Measurements from ENCODE around the gene APOF. TPM values are rescaled to one million over a fixed set of nuclear protein-coding genes. Genes with fewer than 3 reads are reported as not detected.
"Not testable (repeated sequence)": the region's sequence is repeated elsewhere in the genome, so short reads cannot be mapped to it uniquely, and the experiment has no call there.

Gene APOF, protein sequence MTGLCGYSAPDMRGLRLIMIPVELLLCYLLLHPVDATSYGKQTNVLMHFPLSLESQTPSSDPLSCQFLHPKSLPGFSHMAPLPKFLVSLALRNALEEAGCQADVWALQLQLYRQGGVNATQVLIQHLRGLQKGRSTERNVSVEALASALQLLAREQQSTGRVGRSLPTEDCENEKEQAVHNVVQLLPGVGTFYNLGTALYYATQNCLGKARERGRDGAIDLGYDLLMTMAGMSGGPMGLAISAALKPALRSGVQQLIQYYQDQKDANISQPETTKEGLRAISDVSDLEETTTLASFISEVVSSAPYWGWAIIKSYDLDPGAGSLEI
- not detected in 2 replicates for total RNA-seq

DNA sequence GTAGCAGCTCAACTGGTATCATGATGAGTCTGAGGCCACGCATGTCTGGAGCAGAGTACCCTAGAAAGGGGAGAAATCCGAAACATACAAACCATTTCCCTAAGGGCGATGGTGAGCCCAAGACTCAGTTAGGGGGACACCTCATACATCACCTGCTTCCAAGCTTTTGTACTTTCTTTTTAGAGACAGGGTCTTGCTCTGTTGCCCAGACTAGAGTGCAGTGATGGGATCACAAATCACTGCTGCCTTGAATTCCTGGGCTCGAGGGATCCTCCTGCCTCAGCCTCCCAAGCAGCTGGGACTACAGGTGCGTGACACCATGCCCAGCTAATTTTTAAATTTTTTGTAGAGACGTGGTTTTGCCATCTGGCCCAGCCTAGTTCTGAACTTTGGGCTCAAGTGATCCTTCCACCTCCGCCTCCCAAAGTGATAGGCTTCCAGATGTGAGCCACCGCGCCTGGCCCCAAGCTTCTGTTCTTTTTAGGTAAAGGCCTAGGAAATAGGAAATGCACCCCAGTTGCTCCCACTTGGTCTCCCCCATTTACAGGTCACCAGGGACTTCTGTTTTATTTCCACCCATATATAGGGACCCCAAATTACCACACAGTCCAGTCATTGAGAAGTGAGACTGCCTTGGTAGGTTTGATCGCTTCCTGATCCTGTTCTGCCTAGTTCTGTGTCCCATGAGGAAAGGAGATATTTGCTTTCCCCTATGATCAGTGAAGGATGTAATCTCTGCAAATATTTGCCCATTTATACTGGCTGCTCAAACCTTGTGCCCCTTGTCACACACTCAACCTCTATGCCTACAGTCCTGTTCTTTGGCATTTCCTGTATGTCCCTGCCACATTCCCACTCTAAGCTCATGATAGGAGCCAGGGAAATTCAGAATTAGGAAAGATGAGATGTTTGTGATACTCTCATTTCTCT lies at the start of gene APOF:
APOF (minus strand) TSS at position 728 of the 930 bp plus-strand sequence; CDS start at position 616, 112 bp downstream.
- H3K27ac Mint-ChIP-seq, result peak within 1 kb of the TSS; percentile 94
- intact Hi-C loops (cut with micrococcal nuclease), result loop anchor here (10.0 kb wide), 1 partner anchor 272 kb away; the partner anchor contains the start of gene BAZ2A
- peak within 1 kb of the TSS; percentile 92 for H3K4me3 Mint-ChIP-seq
- POLR2A ChIA-PET, result interaction anchor here (0.5 to 5.5 kb wide), 7 partner anchors 14 to 141 kb away, joined by 3 to 128 read pairs (median 6); partner anchors contain the start of genes CNPY2, IL23A, RNF41 and TIMELESS
- peaks cover 8% of the 10 kb centered on the region for H3K36me3 Mint-ChIP-seq (ENCODE audit: low read depth)
- H3K4me1 Mint-ChIP-seq, result peaks cover 36% of the 10 kb centered on the region
- CTCF ChIA-PET, result interaction anchor here (1.3 kb wide), 1 partner anchor 10 kb away, joined by 3 read pairs; no protein-coding TSS in a partner anchor
- DNase-seq (no peak), ATAC-seq (ENCODE audit: low read depth) (no peak)
- H3K9me3 Mint-ChIP-seq, result no peaks in the 10 kb centered on the region
- TF ChIP-seq, protein P1, sequence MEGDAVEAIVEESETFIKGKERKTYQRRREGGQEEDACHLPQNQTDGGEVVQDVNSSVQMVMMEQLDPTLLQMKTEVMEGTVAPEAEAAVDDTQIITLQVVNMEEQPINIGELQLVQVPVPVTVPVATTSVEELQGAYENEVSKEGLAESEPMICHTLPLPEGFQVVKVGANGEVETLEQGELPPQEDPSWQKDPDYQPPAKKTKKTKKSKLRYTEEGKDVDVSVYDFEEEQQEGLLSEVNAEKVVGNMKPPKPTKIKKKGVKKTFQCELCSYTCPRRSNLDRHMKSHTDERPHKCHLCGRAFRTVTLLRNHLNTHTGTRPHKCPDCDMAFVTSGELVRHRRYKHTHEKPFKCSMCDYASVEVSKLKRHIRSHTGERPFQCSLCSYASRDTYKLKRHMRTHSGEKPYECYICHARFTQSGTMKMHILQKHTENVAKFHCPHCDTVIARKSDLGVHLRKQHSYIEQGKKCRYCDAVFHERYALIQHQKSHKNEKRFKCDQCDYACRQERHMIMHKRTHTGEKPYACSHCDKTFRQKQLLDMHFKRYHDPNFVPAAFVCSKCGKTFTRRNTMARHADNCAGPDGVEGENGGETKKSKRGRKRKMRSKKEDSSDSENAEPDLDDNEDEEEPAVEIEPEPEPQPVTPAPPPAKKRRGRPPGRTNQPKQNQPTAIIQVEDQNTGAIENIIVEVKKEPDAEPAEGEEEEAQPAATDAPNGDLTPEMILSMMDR (IDR thresholded peaks at IDR 0.05), result no peak
- H3K27me3 Mint-ChIP-seq, result no peaks in the 10 kb centered on the region

DNA sequence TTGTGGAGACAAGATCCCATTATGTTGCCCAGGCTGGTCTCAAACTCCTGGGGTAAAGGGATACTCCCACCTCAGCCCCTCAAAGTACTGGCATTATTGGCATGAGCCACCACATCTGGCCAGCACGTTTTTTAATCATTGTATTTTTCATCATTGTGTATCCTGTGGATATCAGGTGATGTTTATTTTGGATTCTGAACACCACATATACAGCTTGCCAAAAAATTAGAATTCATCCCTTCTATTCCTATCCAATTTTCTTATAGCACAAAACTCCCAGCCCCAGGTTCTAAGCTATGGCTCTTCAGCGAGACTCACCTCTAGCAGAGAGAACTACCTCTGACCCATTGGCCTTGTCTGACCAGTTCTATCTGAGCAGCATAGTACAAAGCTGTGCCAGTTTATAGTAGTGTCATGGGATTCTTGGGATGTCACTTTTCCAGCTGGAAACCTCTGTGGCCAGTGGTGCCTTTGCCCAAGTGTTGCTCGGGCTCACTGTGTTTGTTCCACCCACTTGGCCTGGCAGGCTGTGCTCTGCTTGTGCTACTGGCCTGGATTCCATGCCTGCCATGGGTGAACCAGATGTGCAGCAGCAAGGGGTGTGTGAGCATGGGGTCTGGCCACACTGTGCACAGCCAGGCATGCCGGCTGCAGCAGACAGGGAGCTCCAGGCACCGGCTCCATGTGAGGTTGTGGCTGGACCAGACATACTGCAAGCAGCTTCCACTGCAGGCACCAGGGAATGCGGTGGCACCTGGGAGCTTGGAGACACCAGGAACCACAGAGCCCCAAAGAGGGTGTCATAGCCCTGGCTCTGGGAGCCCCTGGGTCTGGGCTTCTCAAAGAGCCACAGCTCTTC lies 49.4 kb upstream of the APOF start:
- H3K36me3 Mint-ChIP-seq (ENCODE audit: low read depth), result peaks cover 18% of the 10 kb centered on the region
- ChIA-PET CTCF (no interaction called here), POLR2A (interaction anchor here (0.8 kb wide), 1 partner anchor 78 kb away, joined by 3 read pairs; the partner anchor contains the start of gene PAN2)
- H3K4me1 Mint-ChIP-seq, result no peaks in the 10 kb centered on the region
- no peak for ATAC-seq (ENCODE audit: low read depth)
- no peak overlapping the region for H3K4me3 Mint-ChIP-seq
- no peaks in the 10 kb centered on the region for H3K27me3 Mint-ChIP-seq
- H3K9me3 Mint-ChIP-seq, result no peaks in the 10 kb centered on the region
- H3K27ac Mint-ChIP-seq, result no peak overlapping the region
- intact Hi-C loops (cut with micrococcal nuclease), result no loop called here
- TF ChIP-seq, protein P1 (IDR thresholded peaks at IDR 0.05), result no peak
- DNase-seq, result no peak

DNA sequence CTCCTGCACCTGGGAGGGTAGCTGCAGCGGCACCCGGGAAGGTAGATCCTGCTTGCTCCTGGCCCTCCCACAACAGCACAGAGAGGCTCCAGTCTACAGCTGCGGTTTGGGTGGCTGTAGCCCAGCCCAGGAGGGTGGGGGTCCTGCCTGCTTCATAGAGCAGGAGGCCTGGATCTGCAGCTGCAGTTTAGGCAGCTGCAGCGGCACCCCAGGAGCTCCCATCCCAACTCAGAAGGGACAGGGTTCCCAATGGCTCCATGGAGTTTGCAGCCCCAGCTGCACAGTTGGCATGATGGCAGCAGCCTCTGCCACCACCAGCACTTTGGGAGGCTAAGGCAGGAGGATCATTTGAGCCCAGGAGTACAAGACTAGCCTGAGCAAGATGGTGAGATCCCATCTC lies 48.1 kb upstream of the APOF start:
- no peak overlapping the region for H3K4me3 Mint-ChIP-seq
- ChIA-PET POLR2A (no interaction called here), CTCF (no interaction called here)
- H3K4me1 Mint-ChIP-seq, result no peaks in the 10 kb centered on the region
- TF ChIP-seq, protein P1 (IDR thresholded peaks at IDR 0.05), result no peak
- H3K27me3 Mint-ChIP-seq, result no peaks in the 10 kb centered on the region
- no peak overlapping the region for H3K27ac Mint-ChIP-seq
- intact Hi-C loops (cut with micrococcal nuclease), result no loop called here
- DNase-seq, result no peak
- H3K9me3 Mint-ChIP-seq, result no peaks in the 10 kb centered on the region
- ATAC-seq (ENCODE audit: low read depth), result no peak
- H3K36me3 Mint-ChIP-seq (ENCODE audit: low read depth), result peaks cover 8% of the 10 kb centered on the region

DNA sequence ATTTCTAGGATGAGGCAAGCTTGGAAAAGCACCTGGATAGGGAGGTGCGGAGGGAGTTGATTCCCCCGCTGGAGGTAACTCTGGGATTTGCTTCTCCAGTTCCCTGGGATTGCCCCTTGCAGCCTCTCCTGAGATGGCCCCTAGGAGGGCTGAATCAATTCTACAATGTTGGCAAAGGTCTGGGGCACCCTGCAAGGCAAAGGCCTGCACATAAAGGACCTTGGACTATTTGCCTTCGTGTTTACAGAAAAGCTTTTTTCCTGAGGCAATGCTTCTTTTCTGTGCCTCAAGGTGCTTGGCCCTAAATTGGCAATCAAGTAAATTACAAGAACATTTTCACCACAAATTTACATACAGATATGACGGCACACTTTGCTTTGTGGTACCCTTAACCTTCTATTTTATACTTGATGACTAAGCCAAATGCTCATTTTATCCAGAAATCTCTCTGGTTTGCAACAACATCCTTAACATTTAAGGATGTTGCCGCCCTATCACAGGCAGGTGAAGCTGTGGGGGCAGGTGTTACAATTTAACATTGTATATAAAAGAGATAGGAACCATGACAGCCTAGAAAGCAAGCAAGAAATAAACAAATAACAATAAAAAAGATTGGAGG lies 46.3 kb upstream of the APOF start:
- H3K36me3 Mint-ChIP-seq (ENCODE audit: low read depth), result peaks cover 2% of the 10 kb centered on the region
- no peak for DNase-seq
- no peak overlapping the region for H3K4me3 Mint-ChIP-seq
- no peaks in the 10 kb centered on the region for H3K9me3 Mint-ChIP-seq
- intact Hi-C loops (cut with micrococcal nuclease), result no loop called here
- TF ChIP-seq, protein P1 (IDR thresholded peaks at IDR 0.05), result no peak
- H3K27ac Mint-ChIP-seq, result no peak overlapping the region
- POLR2A ChIA-PET, result no interaction called here
- CTCF ChIA-PET, result no interaction called here
- H3K4me1 Mint-ChIP-seq, result no peaks in the 10 kb centered on the region
- no peak for ATAC-seq (ENCODE audit: low read depth)
- no peaks in the 10 kb centered on the region for H3K27me3 Mint-ChIP-seq

DNA sequence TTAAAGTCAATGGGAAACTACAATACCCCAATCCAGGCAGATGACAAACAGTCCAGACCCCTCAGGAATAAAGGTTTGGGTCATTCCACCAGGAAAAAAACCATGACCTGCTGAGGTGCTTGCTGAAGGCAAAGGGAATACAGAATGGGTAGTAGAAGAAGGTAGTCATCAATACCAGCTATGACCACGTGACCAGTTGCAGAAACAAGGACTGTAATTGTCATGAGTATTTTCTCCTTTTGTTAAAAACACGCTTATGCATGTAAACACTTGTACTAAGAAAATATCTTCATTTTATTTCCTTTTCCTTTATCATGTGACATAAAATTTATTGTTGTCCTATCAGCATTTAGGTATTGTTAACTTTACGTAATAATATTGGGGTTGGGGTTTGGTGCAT lies 41.6 kb upstream of the APOF start:
- H3K27me3 Mint-ChIP-seq; ATAC-seq (ENCODE audit: low read depth); intact Hi-C loops (cut with micrococcal nuclease); H3K27ac Mint-ChIP-seq; H3K9me3 Mint-ChIP-seq; H3K4me3 Mint-ChIP-seq; H3K36me3 Mint-ChIP-seq (ENCODE audit: low read depth); CTCF ChIA-PET; DNase-seq; POLR2A ChIA-PET; H3K4me1 Mint-ChIP-seq: not testable (repeated sequence)

DNA sequence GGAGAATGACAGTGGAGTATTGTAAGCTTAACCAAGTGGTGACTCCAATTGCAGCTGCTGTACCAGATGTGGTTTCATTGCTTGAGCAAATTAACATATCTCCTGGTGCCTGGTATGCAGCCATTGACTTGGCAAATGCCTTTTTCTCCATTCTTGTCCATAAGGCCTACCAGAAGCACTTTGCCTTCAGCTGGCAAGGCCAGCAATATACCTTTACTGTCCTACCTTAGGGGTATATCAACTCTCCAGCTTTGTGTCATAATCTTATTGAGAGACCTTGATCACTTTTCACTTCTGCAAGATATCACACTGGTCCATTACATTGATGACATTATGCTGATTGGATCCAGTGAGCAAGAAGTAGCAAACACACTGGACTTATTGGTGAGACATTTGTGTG lies 39.0 kb upstream of the APOF start:
- CTCF ChIA-PET; H3K4me3 Mint-ChIP-seq; intact Hi-C loops (cut with micrococcal nuclease); H3K4me1 Mint-ChIP-seq; H3K27me3 Mint-ChIP-seq; H3K27ac Mint-ChIP-seq; DNase-seq; POLR2A ChIA-PET; H3K36me3 Mint-ChIP-seq (ENCODE audit: low read depth); ATAC-seq (ENCODE audit: low read depth): not testable (repeated sequence)
- peaks cover 12% of the 10 kb centered on the region for H3K9me3 Mint-ChIP-seq

DNA sequence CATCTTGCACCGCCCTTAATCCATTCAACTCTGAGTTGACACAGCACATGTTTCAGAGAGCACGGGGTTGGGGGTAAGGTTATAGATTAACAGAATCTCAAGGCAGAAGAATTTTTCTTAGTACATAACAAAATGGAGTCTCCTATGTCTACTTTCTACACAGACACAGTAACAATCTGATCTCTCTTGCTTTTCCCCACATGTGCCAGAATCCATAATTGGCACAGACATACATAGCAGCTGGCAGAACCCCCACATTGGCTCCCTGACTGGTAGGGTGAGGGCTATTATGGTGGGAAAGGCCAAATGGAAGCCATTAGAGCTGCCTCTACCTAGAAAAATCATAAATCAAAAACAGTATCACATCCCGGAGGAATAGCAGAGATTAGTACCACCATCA lies 38.5 kb upstream of the APOF start:
- H3K27ac Mint-ChIP-seq; DNase-seq; H3K27me3 Mint-ChIP-seq; H3K36me3 Mint-ChIP-seq (ENCODE audit: low read depth); H3K4me1 Mint-ChIP-seq; ATAC-seq (ENCODE audit: low read depth); POLR2A ChIA-PET; H3K4me3 Mint-ChIP-seq; intact Hi-C loops (cut with micrococcal nuclease); CTCF ChIA-PET: not testable (repeated sequence)
- peaks cover 12% of the 10 kb centered on the region for H3K9me3 Mint-ChIP-seq

Measured in activated B cell treated with CpG ODN at 0.5 μM for 24 hours (primary cell).